Measurements from ENCODE around the gene ATRX.
"Not testable (repeated sequence)": the region's sequence is repeated elsewhere in the genome, so short reads cannot be mapped to it uniquely, and the experiment has no call there.

Gene ATRX

GRCh38 chrX:77622672-77623071, 163.3 kb downstream of the ATRX start:
- no peak for DNase-seq (ENCODE audit: low read depth, low spot score)

GRCh38 chrX:77622233-77622632, 163.8 kb downstream of the ATRX start:
- DNase-seq (ENCODE audit: low read depth, low spot score), result no peak

- not testable (repeated sequence) for DNase-seq (ENCODE audit: low read depth, low spot score)
Observed at GRCh38 chrX:77621453-77621852, 164.6 kb downstream of the ATRX start.

GRCh38 chrX:77617206-77617605, 168.8 kb downstream of the ATRX start:
- no peak for DNase-seq (ENCODE audit: low read depth, low spot score)

- no peak for DNase-seq (ENCODE audit: low read depth, low spot score)
Observed at GRCh38 chrX:77603635-77604336, 182.2 kb downstream of the ATRX start.

GRCh38 chrX:77597511-77597910, 188.5 kb downstream of the ATRX start:
- DNase-seq (ENCODE audit: low read depth, low spot score), result no peak

- no peak for DNase-seq (ENCODE audit: low read depth, low spot score)
Observed at GRCh38 chrX:77597090-77597489, 188.9 kb downstream of the ATRX start.

GRCh38 chrX:77595848-77596247, 190.2 kb downstream of the ATRX start:
- no peak for DNase-seq (ENCODE audit: low read depth, low spot score)

- no peak for DNase-seq (ENCODE audit: low read depth, low spot score)
Observed at GRCh38 chrX:77572322-77572721, 213.7 kb downstream of the ATRX start.

GRCh38 chrX:77565278-77565677, 220.7 kb downstream of the ATRX start:
- DNase-seq (ENCODE audit: low read depth, low spot score), result no peak

- no peak for DNase-seq (ENCODE audit: low read depth, low spot score)
Observed at GRCh38 chrX:77564823-77565222, 221.2 kb downstream of the ATRX start.

GRCh38 chrX:77561372-77561771, 224.6 kb downstream of the ATRX start:
- DNase-seq (ENCODE audit: low read depth, low spot score), result no peak

- DNase-seq (ENCODE audit: low read depth, low spot score), result no peak
Observed at GRCh38 chrX:77556276-77556675, 229.7 kb downstream of the ATRX start.

- no peak for DNase-seq (ENCODE audit: low read depth, low spot score)
Observed at GRCh38 chrX:77548751-77549150, 237.3 kb downstream of the ATRX start.

- DNase-seq (ENCODE audit: low read depth, low spot score), result not testable (repeated sequence)
Observed at GRCh38 chrX:77539778-77540177, 246.2 kb downstream of the ATRX start.

- not testable (repeated sequence) for DNase-seq (ENCODE audit: low read depth, low spot score)
Observed at GRCh38 chrX:77531261-77531660, 254.8 kb downstream of the ATRX start.

- DNase-seq (ENCODE audit: low read depth, low spot score), result no peak
Observed at GRCh38 chrX:77528034-77528433, 258.0 kb downstream of the ATRX start.

GRCh38 chrX:77527233-77528001, 258.6 kb downstream of the ATRX start:
- no peak for DNase-seq (ENCODE audit: low read depth, low spot score)

GRCh38 chrX:77519765-77520164, 266.3 kb downstream of the ATRX start:
- no peak for DNase-seq (ENCODE audit: low read depth, low spot score)

- no peak for DNase-seq (ENCODE audit: low read depth, low spot score)
Observed at GRCh38 chrX:77514177-77514576, 271.8 kb downstream of the ATRX start.

GRCh38 chrX:77510007-77510406, 276.0 kb downstream of the ATRX start:
- no peak for DNase-seq (ENCODE audit: low read depth, low spot score)

GRCh38 chrX:77505227-77505626, 280.8 kb downstream of the ATRX start:
- DNase-seq (ENCODE audit: low read depth, low spot score), result no peak

GRCh38 chrX:77502951-77503525, 283.0 kb downstream of the ATRX start:
- no peak for DNase-seq (ENCODE audit: low read depth, low spot score)

Data from brain pericyte (primary cell).